Cardiac ventricle fibroblast (primary cell): ENCODE results near the gene TRAF3IP1. TPM values are rescaled to one million over a fixed set of nuclear protein-coding genes. Genes with fewer than 3 reads are reported as not detected.

ENCODE experiments used
- total RNA-seq: library from RNA; depleted of rRNA; stranded (reverse); fragments of >200 nt; gene quantifications from 2 replicates; pipeline ENCODE4 v1.2.3, GENCODE V29; 2015

The TRAF3IP1 gene
- 4.8 and 8.7 TPM in 2 replicates for total RNA-seq

GRCh38 chr2:238320246-238320647, at the start of gene TRAF3IP1:
Gene TRAF3IP1, plus strand, starts transcription at chr2:238320518. Its CDS starts 145 bp downstream, at chr2:238320663.

GRCh38 chr2:238287737-238288649, 32.3 kb upstream of the TRAF3IP1 start, which contains the start of gene PER2:
Gene PER2, minus strand, starts transcription at chr2:238288610. Its CDS starts 10,674 bp downstream, at chr2:238277936.

GRCh38 chr2:238426568-238427434, 106.5 kb downstream of the TRAF3IP1 start, which contains the start of gene ASB1:
Gene ASB1, plus strand, starts transcription at chr2:238426927. Its CDS starts 144 bp downstream, at chr2:238427071.

Other genes starting within 250 kb of the TRAF3IP1 start
- 1.5 and 2.0 TPM in 2 replicates for gene ESPNL, start 220.2 kb upstream of the TRAF3IP1 start, total RNA-seq
- gene KLHL30, start 181.8 kb upstream of the TRAF3IP1 start, total RNA-seq, result 0.06 TPM in 1 of 2 replicates, not detected in the other
- gene ERFE, start 161.5 kb upstream of the TRAF3IP1 start, total RNA-seq, result 3.9 and 9.2 TPM in 2 replicates
- 15.5 and 16.0 TPM in 2 replicates for gene ILKAP, start 116.8 kb upstream of the TRAF3IP1 start, total RNA-seq
- gene HES6, start 80.5 kb upstream of the TRAF3IP1 start, total RNA-seq, result 0.44 and 1.6 TPM in 2 replicates
- gene PER2, start 31.9 kb upstream of the TRAF3IP1 start, total RNA-seq, result 4.5 and 4.6 TPM in 2 replicates
- gene ASB1, start 106.4 kb downstream of the TRAF3IP1 start, total RNA-seq, result 9.2 and 17.8 TPM in 2 replicates